GM23248 (cell line): ENCODE results near the gene POFUT2.

Experiments
- EZH2 ChIP-seq: fragments of 200-600 bp; sonication (generic); IDR thresholded peaks from 2 replicates; pipeline ENCODE4 v1.6.1; 2018; ENCODE audit warnings: antibody characterized with exemption, mild to moderate bottlenecking; ENCODE audit not compliant: insufficient read depth, poor library complexity, severe bottlenecking
- EZH2phosphoT487 ChIP-seq: fragments of 200-600 bp; sonication (generic); IDR thresholded peaks from 2 replicates; pipeline ENCODE4 v1.6.1; 2018; ENCODE audit warnings: antibody characterized with exemption, moderate library complexity, mild to moderate bottlenecking, low read depth; ENCODE audit not compliant: insufficient read depth

DNA sequence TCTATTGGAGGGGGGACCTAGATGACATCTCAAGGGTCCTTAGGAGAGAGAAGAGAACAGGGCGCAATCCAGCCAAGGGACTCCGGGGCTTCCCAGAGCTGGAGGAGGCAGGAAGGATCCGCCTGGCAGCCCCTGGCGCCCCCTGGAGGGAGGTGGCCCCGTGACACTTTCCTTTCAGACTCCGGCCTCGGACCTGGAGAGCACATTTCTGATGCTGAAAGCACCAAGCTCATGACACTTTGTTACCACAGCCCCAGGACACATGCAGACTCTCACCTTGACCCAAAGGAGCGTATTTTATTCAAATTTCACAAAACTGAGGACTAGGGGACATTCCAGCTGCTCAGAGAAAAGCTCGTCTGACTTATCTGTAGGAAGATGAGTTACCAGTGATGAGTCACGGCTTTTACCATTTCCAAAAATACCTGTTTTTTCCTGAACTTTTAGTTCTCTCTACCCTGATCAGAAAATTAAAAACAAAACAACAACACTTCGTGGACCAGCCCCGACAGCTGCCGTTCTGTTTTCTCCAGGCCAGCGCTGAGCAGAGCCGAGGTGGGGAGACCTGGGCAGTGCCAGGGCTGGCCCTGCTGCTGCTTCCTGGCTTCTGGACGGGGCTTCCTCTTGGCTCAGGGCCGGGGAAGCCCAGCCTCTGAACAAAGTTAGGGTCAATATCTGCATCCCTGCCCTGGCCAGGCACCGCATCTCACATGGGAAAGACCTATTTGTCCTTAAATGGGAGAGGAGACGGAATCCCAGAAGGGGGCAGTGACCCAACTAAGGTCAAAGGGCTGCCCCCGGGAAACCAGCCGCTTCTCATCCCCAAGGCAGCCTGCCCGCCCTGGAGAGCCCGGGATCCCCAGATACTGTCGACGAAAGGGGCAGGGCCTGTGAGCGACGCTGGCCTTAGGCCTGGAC lies 21.6 kb upstream of the POFUT2 start:
- TF ChIP-seq EZH2phosphoT487 (no peak), EZH2 (no peak)
